Body of pancreas (tissue), 4 donors: ENCODE data around the gene NUP98.

Experiments used
- CTCF ChIP-seq, 7 experiments: fragments of 450-650 bp in 4 of 7; fragments of 200-600 bp in 3 of 7; sonication (generic) in 3 of 7; IDR thresholded peaks; one replicate each; pipeline ENCODE4 v1.5.1; 2016 to 2019; ENCODE audit warnings: antibody characterized with exemption in 7 of 7
- POLR2A ChIP-seq, 3 donors: fragments of 450-650 bp; IDR thresholded peaks; one replicate each; pipeline ENCODE4 v1.6.1; 2016; ENCODE audit warnings: antibody characterized with exemption in 3 of 3, mild to moderate bottlenecking in 2 of 3

- TF ChIP-seq CTCF (IDR thresholded peaks at IDR 0.05) (no peak), POLR2A (IDR thresholded peaks at IDR 0.05) (no peak)
These were observed 30.3 kb upstream of the NUP98 start for GRCh38 chr11:3827434-3828186.
